Activated CD8-positive, alpha-beta memory T cell treated with anti-CD3 and anti-CD28 coated beads for 24 hours (primary cell): ENCODE data around the gene ARFGAP1.
A peak's percentile ranks its signal among the peaks of the same experiment; 100 is the strongest.

ENCODE experiments used
- DNase-seq: peaks from one replicate; pipeline ENCODE4 v3.0.0-alpha.2; 2020

The ARFGAP1 gene

GRCh38 chr20:63272105-63273058 is at the start of gene ARFGAP1:
Gene ARFGAP1, plus strand, starts transcription at chr20:63272813. Its CDS starts 2,768 bp downstream, at chr20:63275581.
- DNase-seq: peak; percentile 93

- peak; percentile 77 for DNase-seq
Measured at GRCh38 chr20:63223121-63223825, 49.3 kb upstream of the ARFGAP1 start.

GRCh38 chr20:63223826-63224207 is 48.8 kb upstream of the ARFGAP1 start:
- DNase-seq: no peak

GRCh38 chr20:63224412-63225081 is 48.1 kb upstream of the ARFGAP1 start:
- DNase-seq: no peak

- no peak for DNase-seq
Measured at GRCh38 chr20:63225082-63225454, 47.5 kb upstream of the ARFGAP1 start.

- DNase-seq: no peak
Measured at GRCh38 chr20:63226042-63226943, 46.3 kb upstream of the ARFGAP1 start.

GRCh38 chr20:63227260-63227659 is 45.4 kb upstream of the ARFGAP1 start:
- DNase-seq: no peak

GRCh38 chr20:63228806-63229205 is 43.8 kb upstream of the ARFGAP1 start:
- DNase-seq: no peak

- no peak for DNase-seq
Measured at GRCh38 chr20:63230800-63231268, 41.8 kb upstream of the ARFGAP1 start.

- no peak for DNase-seq
Measured at GRCh38 chr20:63232235-63233060, 40.2 kb upstream of the ARFGAP1 start.

GRCh38 chr20:63233061-63233344 is 39.6 kb upstream of the ARFGAP1 start:
- no peak for DNase-seq

GRCh38 chr20:63233924-63234323 is 38.7 kb upstream of the ARFGAP1 start:
- DNase-seq: no peak

GRCh38 chr20:63234693-63235398 is 37.8 kb upstream of the ARFGAP1 start:
- DNase-seq: no peak

- no peak for DNase-seq
Measured at GRCh38 chr20:63235399-63235983, 37.1 kb upstream of the ARFGAP1 start, which contains the start of gene BIRC7. Gene BIRC7, plus strand, starts transcription at chr20:63235905. Its CDS starts 192 bp downstream, at chr20:63236097.

GRCh38 chr20:63236116-63236837 is 36.3 kb upstream of the ARFGAP1 start:
- DNase-seq: no peak

- DNase-seq: no peak
Measured at GRCh38 chr20:63238031-63238430, 34.6 kb upstream of the ARFGAP1 start.

GRCh38 chr20:63238514-63239125 is 34.0 kb upstream of the ARFGAP1 start:
- DNase-seq: no peak

GRCh38 chr20:63239431-63239830 is 33.2 kb upstream of the ARFGAP1 start:
- no peak for DNase-seq

GRCh38 chr20:63240004-63240403 is 32.6 kb upstream of the ARFGAP1 start:
- no peak for DNase-seq
